Measurements from ENCODE around the gene JAK3. TPM values are rescaled to one million over a fixed set of nuclear protein-coding genes. Genes with fewer than 3 reads are reported as not detected.
"Not testable (repeated sequence)": the region's sequence is repeated elsewhere in the genome, so short reads cannot be mapped to it uniquely, and the experiment has no call there.

The JAK3 gene
- polyA plus RNA-seq, 1 of the 3 experiments (the other 2 are of a cell fraction): 1.3 TPM

- TF ChIP-seq, protein P1, sequence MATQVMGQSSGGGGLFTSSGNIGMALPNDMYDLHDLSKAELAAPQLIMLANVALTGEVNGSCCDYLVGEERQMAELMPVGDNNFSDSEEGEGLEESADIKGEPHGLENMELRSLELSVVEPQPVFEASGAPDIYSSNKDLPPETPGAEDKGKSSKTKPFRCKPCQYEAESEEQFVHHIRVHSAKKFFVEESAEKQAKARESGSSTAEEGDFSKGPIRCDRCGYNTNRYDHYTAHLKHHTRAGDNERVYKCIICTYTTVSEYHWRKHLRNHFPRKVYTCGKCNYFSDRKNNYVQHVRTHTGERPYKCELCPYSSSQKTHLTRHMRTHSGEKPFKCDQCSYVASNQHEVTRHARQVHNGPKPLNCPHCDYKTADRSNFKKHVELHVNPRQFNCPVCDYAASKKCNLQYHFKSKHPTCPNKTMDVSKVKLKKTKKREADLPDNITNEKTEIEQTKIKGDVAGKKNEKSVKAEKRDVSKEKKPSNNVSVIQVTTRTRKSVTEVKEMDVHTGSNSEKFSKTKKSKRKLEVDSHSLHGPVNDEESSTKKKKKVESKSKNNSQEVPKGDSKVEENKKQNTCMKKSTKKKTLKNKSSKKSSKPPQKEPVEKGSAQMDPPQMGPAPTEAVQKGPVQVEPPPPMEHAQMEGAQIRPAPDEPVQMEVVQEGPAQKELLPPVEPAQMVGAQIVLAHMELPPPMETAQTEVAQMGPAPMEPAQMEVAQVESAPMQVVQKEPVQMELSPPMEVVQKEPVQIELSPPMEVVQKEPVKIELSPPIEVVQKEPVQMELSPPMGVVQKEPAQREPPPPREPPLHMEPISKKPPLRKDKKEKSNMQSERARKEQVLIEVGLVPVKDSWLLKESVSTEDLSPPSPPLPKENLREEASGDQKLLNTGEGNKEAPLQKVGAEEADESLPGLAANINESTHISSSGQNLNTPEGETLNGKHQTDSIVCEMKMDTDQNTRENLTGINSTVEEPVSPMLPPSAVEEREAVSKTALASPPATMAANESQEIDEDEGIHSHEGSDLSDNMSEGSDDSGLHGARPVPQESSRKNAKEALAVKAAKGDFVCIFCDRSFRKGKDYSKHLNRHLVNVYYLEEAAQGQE (IDR thresholded peaks at IDR 0.05; ENCODE audit: low read depth, low read length): no peak
- TF ChIP-seq CTCF (IDR thresholded peaks at IDR 0.05): no peak
- TF ChIP-seq SMC3 (IDR thresholded peaks at IDR 0.05; ENCODE audit: low read depth, low read length): no peak
- no peak for TF ChIP-seq RAD21 (IDR thresholded peaks at IDR 0.05; ENCODE audit: low read length)
- no peak for TF ChIP-seq ZBTB33 (IDR thresholded peaks at IDR 0.05; ENCODE audit: borderline replicate concordance, low read depth)
These were observed 44.4 kb downstream of the JAK3 start (continued) for GRCh38 chr19:17803264-17803896.

GRCh38 chr19:17802137-17802858 is 45.5 kb downstream of the JAK3 start:
- 21% methylated on average over 12 of the region's 12 CpGs for WGBS (ENCODE audit: low lambda C conversion rate)
- H3K4me1 ChIP-seq (ENCODE audit: control insufficient read depth in 1 of 2, insufficient read depth in 2 of 2, low read depth in 1 of 2, low read length in 1 of 2): peaks cover 3 to 6% of the 10 kb centered on the region in 2 experiments; a peak in 2 of 4 replicates
- H3K9ac ChIP-seq: no peak overlapping the region
- no peaks in the 10 kb centered on the region for H3K9me2 ChIP-seq
- peak; percentile 69 for DNase-seq
- TF ChIP-seq RAD21 (IDR thresholded peaks at IDR 0.05; ENCODE audit: low read length) (no peak; the same call in 1 of the 2 replicates), MXI1 (IDR thresholded peaks at IDR 0.05; ENCODE audit: low read depth, low read length) (peak; percentile 31; the same call in 1 of the 2 replicates), EZH2phosphoT487 (IDR thresholded peaks at IDR 0.05; ENCODE audit: borderline replicate concordance, low read depth) (no peak), JUND (IDR thresholded peaks at IDR 0.05) (no peak), TCF12 (IDR thresholded peaks at IDR 0.05) (no peak), NFIC (IDR thresholded peaks at IDR 0.05; ENCODE audit: borderline replicate concordance) (no peak), RFX5 (IDR thresholded peaks at IDR 0.05; ENCODE audit: low read length) (no peak), SIN3A (IDR thresholded peaks at IDR 0.05; ENCODE audit: borderline replicate concordance, low read depth, low read length) (no peak), FOXM1 (IDR thresholded peaks at IDR 0.05; ENCODE audit: low read depth) (no peak), TAF1 (IDR thresholded peaks at IDR 0.05; ENCODE audit: borderline replicate concordance, low read depth, low read length) (no peak), GATA2 (CRISPR knock-in tag; IDR thresholded peaks at IDR 0.05) (peak; percentile 91), RCOR1 (IDR thresholded peaks at IDR 0.05; ENCODE audit: low read length) (peak; percentile 62), EP300 (IDR thresholded peaks at IDR 0.05; ENCODE audit: borderline replicate concordance in 1 of 2, low read depth in 1 of 2, low read length in 1 of 2) (peak in 1 of 2 experiments; percentile 47; a peak in 1 of 4 replicates)
- H3K4me2 ChIP-seq: no peak overlapping the region
- H3F3A ChIP-seq (replicated peaks; ENCODE audit: insufficient read depth): no peaks in the 10 kb centered on the region
- H3K79me2 ChIP-seq (ENCODE audit: insufficient read depth): no peaks in the 10 kb centered on the region
- H2AFZ ChIP-seq (ENCODE audit: low read depth): no peak overlapping the region
- no peaks in the 10 kb centered on the region for H3K36me3 ChIP-seq (replicated peaks in 1 of 2; ENCODE audit: control insufficient read depth in 1 of 2, insufficient read depth in 2 of 2, low read length in 1 of 2)
- no peaks in the 10 kb centered on the region; the same call in 1 of the 2 replicates for H3K27me3 ChIP-seq (ENCODE audit: insufficient read depth)
- H3K27ac ChIP-seq (ENCODE audit: low read depth in 2 of 2, low read length in 1 of 2): no peak overlapping the region
- no peak overlapping the region for H3K4me3 ChIP-seq (ENCODE audit: low read depth in 2 of 2, low read length in 1 of 2)
- no peaks in the 10 kb centered on the region for H3K9me3 ChIP-seq
- POLR2A ChIA-PET: interaction anchor here (0.5 to 1.0 kb wide), 2 partner anchors 11 to 57 kb away, joined by 4 read pairs; no protein-coding TSS in a partner anchor
- no peaks in the 10 kb centered on the region for H4K20me1 ChIP-seq (ENCODE audit: insufficient read depth)
- CTCF ChIA-PET: interaction anchor here (0.7 to 1.2 kb wide), 5 partner anchors 8 to 53 kb away, joined by 3 to 5 read pairs (median 3); no protein-coding TSS in a partner anchor

- H2AFZ ChIP-seq (ENCODE audit: low read depth); H3F3A ChIP-seq (replicated peaks; ENCODE audit: insufficient read depth); DNase-seq; POLR2A ChIA-PET; H3K9me3 ChIP-seq; H3K79me2 ChIP-seq (ENCODE audit: insufficient read depth); H3K4me3 ChIP-seq (ENCODE audit: low read depth in 2 of 2, low read length in 1 of 2); H3K9me2 ChIP-seq; H3K27ac ChIP-seq (ENCODE audit: low read depth in 2 of 2, low read length in 1 of 2); H3K36me3 ChIP-seq (replicated peaks in 1 of 2; ENCODE audit: control insufficient read depth in 1 of 2, insufficient read depth in 2 of 2, low read length in 1 of 2); H3K4me2 ChIP-seq; H3K9ac ChIP-seq; H4K20me1 ChIP-seq (ENCODE audit: insufficient read depth): not testable (repeated sequence)
- H3K4me1 ChIP-seq (ENCODE audit: control insufficient read depth in 1 of 2, insufficient read depth in 2 of 2, low read depth in 1 of 2, low read length in 1 of 2): peaks cover 5 to 21% of the 10 kb centered on the region in 2 experiments; a peak in 2 of 4 replicates
- CTCF ChIA-PET: interaction anchor here (0.8 to 1.2 kb wide), 2 partner anchors 57 to 70 kb away, joined by 3 to 4 read pairs; no protein-coding TSS in a partner anchor
- H3K27me3 ChIP-seq (ENCODE audit: insufficient read depth): peaks cover 13% of the 10 kb centered on the region
- WGBS (ENCODE audit: low lambda C conversion rate): 85% methylated on average over 3 of the region's 3 CpGs
These were observed 49.2 kb downstream of the JAK3 start for GRCh38 chr19:17798599-17798998.

Measured in SK-N-SH (cell line).